Activated CD8-positive, alpha-beta memory T cell treated with anti-CD3 and anti-CD28 coated beads, Interleukin-2, amount 10 ng/mL, durations not matched to agents 7 days and 5 days (primary cell): ENCODE data around the gene ZNF524. TPM values are rescaled to one million over a fixed set of nuclear protein-coding genes. Genes with fewer than 3 reads are reported as not detected.

ENCODE experiments used
- ATAC-seq: fragments of 150-1000 bp; cut with Tn5 transposase; one replicate; pipeline ENCODE4 v1.10.0; 2021; ENCODE audit warnings: moderate library complexity
- CTCF ChIA-PET: fragments of 350-600 bp; sonication (Branson Sonifier 250); formaldehyde crosslinking; loops from one replicate; lab custom pipeline; 2021; ENCODE audit warnings: antibody characterized with exemption; lab: Charles Lee
- DNase-seq: peaks from one replicate; pipeline ENCODE4 v3.0.0-alpha.2; 2020
- H3K27ac Mint-ChIP-seq: one replicate; pipeline ENCODE4 v1.8.0; 2021; ENCODE audit warnings: mild to moderate bottlenecking, mixed read lengths
- H3K27me3 Mint-ChIP-seq: one replicate; pipeline ENCODE4 v1.8.0; 2021; ENCODE audit warnings: mixed read lengths
- H3K36me3 Mint-ChIP-seq: one replicate; pipeline ENCODE4 v1.8.0; 2021; ENCODE audit warnings: mild to moderate bottlenecking, mixed read lengths
- H3K4me1 Mint-ChIP-seq: one replicate; pipeline ENCODE4 v1.8.0; 2021; ENCODE audit warnings: mixed read lengths
- H3K4me3 Mint-ChIP-seq: one replicate; pipeline ENCODE4 v1.8.0; 2021; ENCODE audit warnings: mild to moderate bottlenecking, moderate library complexity, mixed read lengths
- H3K9me3 Mint-ChIP-seq: one replicate; pipeline ENCODE4 v1.8.0; 2022; ENCODE audit warnings: low read depth, mixed read lengths
- total RNA-seq, 2 experiments: library from RNA; stranded (reverse); gene quantifications; one replicate each; pipeline ENCODE4 v1.2.3, GENCODE V29; 2021

The ZNF524 gene
- total RNA-seq, 2 experiments from 2014 or later, result 26.5 to 30.2 TPM

DNA sequence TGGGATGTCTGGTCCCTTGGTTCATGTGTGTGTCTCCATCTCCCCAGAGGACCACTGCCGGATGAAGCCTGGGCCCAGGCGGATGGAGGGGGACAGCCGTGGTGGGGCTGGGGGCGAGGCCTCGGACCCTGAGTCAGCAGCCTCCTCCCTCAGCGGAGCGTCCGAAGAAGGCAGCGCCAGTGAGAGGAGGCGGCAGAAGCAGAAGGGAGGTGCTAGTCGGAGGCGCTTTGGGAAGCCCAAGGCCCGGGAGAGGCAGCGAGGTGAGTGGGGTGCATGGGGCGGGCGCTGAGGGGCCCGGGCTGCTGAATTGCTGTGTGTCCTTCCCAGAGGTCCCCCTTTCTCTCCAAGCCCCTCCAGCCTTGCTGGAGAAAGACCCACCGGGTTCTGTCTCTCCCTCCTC is 51.1 kb downstream of the ZNF524 start:
- peaks cover 11% of the 10 kb centered on the region for H3K36me3 Mint-ChIP-seq
- H3K4me3 Mint-ChIP-seq, result no peak overlapping the region
- H3K9me3 Mint-ChIP-seq, result no peaks in the 10 kb centered on the region
- H3K27me3 Mint-ChIP-seq, result no peaks in the 10 kb centered on the region
- CTCF ChIA-PET, result no interaction called here
- ATAC-seq (no peak), DNase-seq (no peak)
- no peak overlapping the region for H3K27ac Mint-ChIP-seq
- H3K4me1 Mint-ChIP-seq, result peaks cover 20% of the 10 kb centered on the region

DNA sequence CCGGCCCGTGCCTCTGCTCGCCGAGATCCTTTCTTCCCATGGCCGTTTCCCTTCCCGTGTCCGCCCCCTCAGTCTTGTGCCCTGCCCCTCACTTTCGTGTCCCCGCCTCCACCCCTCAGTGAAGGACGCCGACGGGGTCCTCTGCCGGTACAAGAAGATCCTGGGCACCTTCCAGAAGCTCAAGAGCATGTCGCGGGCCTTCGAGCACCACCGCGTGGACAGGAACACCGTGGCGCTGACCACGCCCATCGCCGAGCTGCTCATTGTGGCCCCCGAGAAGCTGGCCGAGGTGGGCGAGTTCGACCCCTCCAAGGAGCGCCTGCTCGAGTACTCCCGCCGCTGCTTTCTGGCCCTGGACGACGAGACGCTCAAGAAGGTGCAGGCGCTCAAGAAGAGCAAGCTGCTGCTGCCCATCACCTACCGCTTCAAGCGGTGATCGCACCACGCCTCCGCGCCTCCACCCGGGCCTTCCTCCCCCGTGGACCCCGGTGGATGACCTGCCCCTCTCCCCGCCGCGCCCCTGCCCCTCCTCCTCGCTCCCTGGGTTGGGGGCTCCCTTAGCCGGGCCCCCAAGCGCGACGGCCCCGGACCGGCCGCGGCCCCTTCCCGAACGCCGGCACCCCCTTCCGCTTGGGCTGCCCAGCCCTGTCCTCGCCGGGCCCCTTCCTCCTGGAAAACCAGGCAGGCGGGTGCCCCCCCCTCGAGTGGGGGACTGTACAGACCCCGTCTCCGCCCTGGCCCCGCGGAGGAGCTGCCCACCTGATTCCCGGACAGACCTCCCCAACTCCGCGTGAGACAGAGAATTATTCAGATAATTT is 52.4 kb downstream of the ZNF524 start:
- H3K27me3 Mint-ChIP-seq, result no peaks in the 10 kb centered on the region
- no peak overlapping the region for H3K27ac Mint-ChIP-seq
- DNase-seq (no peak), ATAC-seq (no peak)
- peaks cover 23% of the 10 kb centered on the region for H3K36me3 Mint-ChIP-seq
- H3K4me3 Mint-ChIP-seq, result peak overlapping the region; percentile 13
- H3K4me1 Mint-ChIP-seq, result peaks cover 28% of the 10 kb centered on the region
- no peaks in the 10 kb centered on the region for H3K9me3 Mint-ChIP-seq
- CTCF ChIA-PET, result interaction anchor here (0.7 to 3.9 kb wide), 15 partner anchors 9 to 681 kb away, joined by 3 to 104 read pairs (median 4); partner anchors contain the start of genes FIZ1, ZNF524, ZNF581 and ZNF628

Other genes with a start within 250 kb of the ZNF524 start
- gene COX6B2, start 245.6 kb upstream of the ZNF524 start, total RNA-seq, result 1 to 10 TPM in 1 of 2 experiments, under 1 TPM in 1; 0.19 to 2.0 TPM
- gene GARIN5B, start 237.0 kb upstream of the ZNF524 start, total RNA-seq, result not detected
- gene IL11, start 229.8 kb upstream of the ZNF524 start, total RNA-seq, result under 1 TPM; 0.50 to 0.68 TPM
- not detected for gene TMEM190, start 223.5 kb upstream of the ZNF524 start, total RNA-seq
- gene TMEM238, start 216.0 kb upstream of the ZNF524 start, total RNA-seq, result 10 to 100 TPM; 14.1 to 23.0 TPM
- gene RPL28, start 214.4 kb upstream of the ZNF524 start, total RNA-seq, result 1,000 to 10,000 TPM; 2,244 to 2,759 TPM
- 100 to 1,000 TPM; 311 to 421 TPM for gene UBE2S, start 192.5 kb upstream of the ZNF524 start, total RNA-seq
- gene SHISA7, start 157.0 kb upstream of the ZNF524 start, total RNA-seq, result not detected
- gene ISOC2, start 138.6 kb upstream of the ZNF524 start, total RNA-seq, result 10 to 100 TPM; 28.2 to 35.7 TPM
- gene C19orf85, start 135.5 kb upstream of the ZNF524 start, total RNA-seq, result not detected
- gene ZNF628, start 123.7 kb upstream of the ZNF524 start, total RNA-seq, result 1 to 10 TPM; 8.8 to 8.9 TPM
- 10 to 100 TPM; 14.6 to 23.2 TPM for gene NAT14, start 115.1 kb upstream of the ZNF524 start, total RNA-seq
- under 1 TPM; 0.68 to 0.79 TPM for gene SSC5D, start 111.9 kb upstream of the ZNF524 start, total RNA-seq
- not detected for gene SBK2, start 63.2 kb upstream of the ZNF524 start, total RNA-seq
- gene SBK3, start 54.7 kb upstream of the ZNF524 start, total RNA-seq, result not detected
- gene ZNF579, start 19.4 kb upstream of the ZNF524 start, total RNA-seq, result 1 to 10 TPM; 5.6 to 7.5 TPM
- gene FIZ1, start 771 bp upstream of the ZNF524 start, total RNA-seq, result 10 to 100 TPM; 13.0 to 15.7 TPM
- 10 to 100 TPM; 14.4 to 16.7 TPM for gene ZNF865, start 5.4 kb downstream of the ZNF524 start, total RNA-seq
- gene ZNF784, start 24.3 kb downstream of the ZNF524 start, total RNA-seq, result 1 to 10 TPM; 5.1 to 7.3 TPM
- gene ZNF580, start 40.7 kb downstream of the ZNF524 start, total RNA-seq, result 10 to 100 TPM; 33.1 to 33.7 TPM
- 10 to 100 TPM; 23.7 to 25.4 TPM for gene ZNF581, start 43.4 kb downstream of the ZNF524 start, total RNA-seq
- 1 to 10 TPM; 5.9 TPM for gene CCDC106, start 47.9 kb downstream of the ZNF524 start, total RNA-seq
- 100 to 1,000 TPM; 284 to 324 TPM for gene U2AF2, start 54.7 kb downstream of the ZNF524 start, total RNA-seq
- gene EPN1, start 74.9 kb downstream of the ZNF524 start, total RNA-seq, result 10 to 100 TPM; 55.7 to 63.7 TPM
- gene NLRP9, start 138.1 kb downstream of the ZNF524 start, total RNA-seq, result not detected
- gene RFPL4A, start 158.8 kb downstream of the ZNF524 start, total RNA-seq, result not detected
- gene RFPL4AL1, start 168.8 kb downstream of the ZNF524 start, total RNA-seq, result not detected
- gene NLRP11, start 231.7 kb downstream of the ZNF524 start, total RNA-seq, result not detected
- not detected for gene NLRP4, start 236.3 kb downstream of the ZNF524 start, total RNA-seq